Astrocyte (in vitro differentiated cells and primary cell): Measurements from ENCODE around the gene PSMB3. TPM values are rescaled to one million over a fixed set of nuclear protein-coding genes. Genes with fewer than 3 reads are reported as not detected.
"Not testable (repeated sequence)": the region's sequence is repeated elsewhere in the genome, so short reads cannot be mapped to it uniquely, and the experiment has no call there.

Source experiments
- DNase-seq: peaks from one replicate; pipeline ENCODE4 v3.0.0-alpha.2; 2010; ENCODE audit warnings: low read depth
- FAIRE-seq: peaks from 2 replicates; lab custom pipeline; 2011; peaks lifted over from hg19 to GRCh38; lab: Jason Lieb, UNC
- H2AFZ ChIP-seq: 2 replicates; pipeline ENCODE4 v1.6.0; 2012; ENCODE audit warnings: low read depth, low read length, inconsistent platforms
- H3K27ac ChIP-seq: 2 replicates; pipeline ENCODE4 v1.5.1; 2011; ENCODE audit warnings: low read depth, low read length, inconsistent platforms
- H3K27me3 ChIP-seq: 2 replicates; pipeline ENCODE4 v1.6.0; 2011; ENCODE audit warnings: low read length, inconsistent platforms; ENCODE audit not compliant: insufficient read depth
- H3K36me3 ChIP-seq: 2 replicates; pipeline ENCODE4 v1.5.1; 2011; ENCODE audit warnings: low read length, inconsistent platforms; ENCODE audit not compliant: insufficient read depth
- H3K4me1 ChIP-seq: 2 replicates; pipeline ENCODE4 v1.5.1; 2011; ENCODE audit warnings: low read length, inconsistent platforms; ENCODE audit not compliant: insufficient read depth
- H3K4me2 ChIP-seq: 2 replicates; pipeline ENCODE4 v1.6.0; 2012; ENCODE audit warnings: low read length, inconsistent platforms
- H3K4me3 ChIP-seq: 2 replicates; pipeline ENCODE4 v1.5.1; 2011; ENCODE audit warnings: low read depth, mild to moderate bottlenecking, low read length, inconsistent platforms; ENCODE audit not compliant: insufficient read depth
- H3K79me2 ChIP-seq: 2 replicates; pipeline ENCODE4 v1.6.0; 2012; ENCODE audit warnings: mild to moderate bottlenecking, low read length, inconsistent platforms; ENCODE audit not compliant: insufficient read depth
- H3K9ac ChIP-seq: 2 replicates; pipeline ENCODE4 v1.6.0; 2012; ENCODE audit warnings: mild to moderate bottlenecking, low read length, inconsistent platforms
- H3K9me3 ChIP-seq: 2 replicates; pipeline ENCODE4 v1.5.1; 2012; ENCODE audit warnings: low read depth, mild to moderate bottlenecking, low read length, inconsistent platforms; ENCODE audit not compliant: insufficient read depth
- H4K20me1 ChIP-seq: 2 replicates; pipeline ENCODE4 v1.6.0; 2012; ENCODE audit warnings: low read length, inconsistent platforms; ENCODE audit not compliant: insufficient read depth
- H3K27ac Mint-ChIP-seq: one replicate; pipeline ENCODE4 v1.8.0; 2021; ENCODE audit warnings: mild to moderate bottlenecking, mixed read lengths; ENCODE audit not compliant: unreplicated experiment
- H3K27me3 Mint-ChIP-seq: one replicate; pipeline ENCODE4 v1.8.0; 2021; ENCODE audit warnings: low read depth, mixed read lengths; ENCODE audit not compliant: unreplicated experiment
- H3K36me3 Mint-ChIP-seq: one replicate; pipeline ENCODE4 v1.8.0; 2021; ENCODE audit warnings: low read depth, mixed read lengths; ENCODE audit not compliant: unreplicated experiment
- H3K4me1 Mint-ChIP-seq: one replicate; pipeline ENCODE4 v1.8.0; 2021; ENCODE audit warnings: low read depth, mixed read lengths; ENCODE audit not compliant: unreplicated experiment
- H3K4me3 Mint-ChIP-seq: one replicate; pipeline ENCODE4 v1.8.0; 2021; ENCODE audit warnings: mild to moderate bottlenecking, moderate library complexity, mixed read lengths; ENCODE audit not compliant: unreplicated experiment
- H3K9me3 Mint-ChIP-seq: one replicate; pipeline ENCODE4 v1.8.0; 2021; ENCODE audit warnings: mild to moderate bottlenecking, mixed read lengths; ENCODE audit not compliant: unreplicated experiment
- CTCF ChIP-seq: IDR thresholded peaks from 2 replicates; pipeline ENCODE4 v1.5.1; 2011; ENCODE audit warnings: low read depth, mild to moderate bottlenecking, inconsistent platforms, low read length, moderate library complexity; ENCODE audit not compliant: insufficient read depth
- EZH2 ChIP-seq: IDR thresholded peaks from 2 replicates; pipeline ENCODE4 v1.6.1; 2012; ENCODE audit warnings: mild to moderate bottlenecking, low read length, inconsistent platforms; ENCODE audit not compliant: insufficient read depth
- total RNA-seq: library from RNA; stranded (reverse); gene quantifications from 2 replicates; pipeline ENCODE4 v1.2.1, GENCODE V29; 2021

PSMB3 gene
- total RNA-seq, 1 donor from 2014 or later: 191 TPM

GRCh38 chr17:38779965-38780752 is 27.6 kb downstream of the PSMB3 start:
- Histone ChIP-seq H3K4me2 (no peak overlapping the region), H3K27me3 (no peaks in the 10 kb centered on the region), H3K9ac (no peak overlapping the region), H3K4me1 (no peaks in the 10 kb centered on the region), H2AFZ (no peak overlapping the region), H4K20me1 (peaks cover 19% of the 10 kb centered on the region), H3K4me3 (no peak overlapping the region), H3K9me3 (no peaks in the 10 kb centered on the region), H3K79me2 (no peaks in the 10 kb centered on the region), H3K27ac (no peak overlapping the region), H3K36me3 (peaks cover 52% of the 10 kb centered on the region)
- no peak for FAIRE-seq
- peaks cover 5% of the 10 kb centered on the region for H3K4me1 Mint-ChIP-seq
- H3K27me3 Mint-ChIP-seq: no peaks in the 10 kb centered on the region
- H3K27ac Mint-ChIP-seq: no peak overlapping the region
- no peak overlapping the region for H3K4me3 Mint-ChIP-seq
- peaks cover 29% of the 10 kb centered on the region for H3K36me3 Mint-ChIP-seq
- H3K9me3 Mint-ChIP-seq: no peaks in the 10 kb centered on the region
- no peak for DNase-seq
- TF ChIP-seq CTCF (no peak), EZH2 (no peak)

- Histone ChIP-seq H3K36me3 (peaks cover 50% of the 10 kb centered on the region), H3K4me1 (no peaks in the 10 kb centered on the region), H3K4me2 (no peak overlapping the region), H3K79me2 (peaks cover 15% of the 10 kb centered on the region), H4K20me1 (peaks cover 39% of the 10 kb centered on the region), H3K27ac (no peak overlapping the region), H3K9ac (no peak overlapping the region), H3K27me3 (no peaks in the 10 kb centered on the region), H2AFZ (no peak overlapping the region), H3K4me3 (no peak overlapping the region), H3K9me3 (no peaks in the 10 kb centered on the region)
- no peak for DNase-seq
- no peak for FAIRE-seq
- Mint-ChIP-seq H3K27me3 (no peaks in the 10 kb centered on the region), H3K27ac (no peak overlapping the region), H3K4me1 (no peaks in the 10 kb centered on the region), H3K4me3 (no peak overlapping the region), H3K9me3 (no peaks in the 10 kb centered on the region), H3K36me3 (peaks cover 28% of the 10 kb centered on the region)
- TF ChIP-seq CTCF (no peak), EZH2 (no peak)
Measured at GRCh38 chr17:38783227-38783626, 30.7 kb downstream of the PSMB3 start.

GRCh38 chr17:38786372-38786771 is 33.8 kb downstream of the PSMB3 start:
- H3K9me3 ChIP-seq: no peaks in the 10 kb centered on the region
- H3K4me3 ChIP-seq: no peak overlapping the region
- peaks cover 10% of the 10 kb centered on the region for H3K4me1 Mint-ChIP-seq
- H3K4me1 ChIP-seq: peaks cover 15% of the 10 kb centered on the region
- H3K27ac Mint-ChIP-seq: no peak overlapping the region
- no peak overlapping the region for H3K4me3 Mint-ChIP-seq
- H3K79me2 ChIP-seq: peaks cover 43% of the 10 kb centered on the region
- no peak for FAIRE-seq
- peaks cover 32% of the 10 kb centered on the region for H3K36me3 ChIP-seq
- H3K27ac ChIP-seq: no peak overlapping the region
- H3K27me3 ChIP-seq: no peaks in the 10 kb centered on the region
- peaks cover 64% of the 10 kb centered on the region for H4K20me1 ChIP-seq
- DNase-seq: no peak
- H3K36me3 Mint-ChIP-seq: peaks cover 12% of the 10 kb centered on the region
- TF ChIP-seq EZH2 (no peak), CTCF (no peak)
- H3K4me2 ChIP-seq: no peak overlapping the region
- no peak overlapping the region for H3K9ac ChIP-seq
- no peaks in the 10 kb centered on the region for H3K9me3 Mint-ChIP-seq
- H2AFZ ChIP-seq: no peak overlapping the region
- H3K27me3 Mint-ChIP-seq: no peaks in the 10 kb centered on the region

- not testable (repeated sequence) for H2AFZ ChIP-seq, H3K9ac ChIP-seq, H3K9me3 Mint-ChIP-seq, H3K27ac ChIP-seq, H3K27ac Mint-ChIP-seq, H3K27me3 Mint-ChIP-seq, DNase-seq, FAIRE-seq, H3K4me3 Mint-ChIP-seq, H3K9me3 ChIP-seq, H3K4me3 ChIP-seq, H3K27me3 ChIP-seq, H3K4me2 ChIP-seq
- Histone ChIP-seq H3K79me2 (peaks cover 58% of the 10 kb centered on the region), H3K4me1 (peaks cover 15% of the 10 kb centered on the region), H4K20me1 (peaks cover 64% of the 10 kb centered on the region), H3K36me3 (peaks cover 24% of the 10 kb centered on the region)
- Mint-ChIP-seq H3K4me1 (peaks cover 10% of the 10 kb centered on the region), H3K36me3 (peaks cover 20% of the 10 kb centered on the region)
Measured at GRCh38 chr17:38787999-38788398, 35.5 kb downstream of the PSMB3 start.
